Left lung (tissue), 10 donors: ENCODE measurements around the gene APOM. TPM values are rescaled to one million over a fixed set of nuclear protein-coding genes. Genes with fewer than 3 reads are reported as not detected.

Experiments used
- ATAC-seq: fragments of 200-7000 bp; cut with Tn5 transposase; one replicate; pipeline ENCODE4 v1.9.1; 2020; ENCODE audit warnings: moderate library complexity
- DNase-seq, 4 donors: peaks; one replicate each; pipeline ENCODE4 v3.0.0-alpha.2; 2013 to 2020
- H3K27ac ChIP-seq, 2 donors: fragments of 200-600 bp; sonication (generic) in 1 of 2; one replicate each; pipeline versions ENCODE4 v1.5.0 to v1.8.0; 2020 to 2021
- H3K27me3 ChIP-seq, 2 donors: fragments of 200-600 bp; sonication (generic) in 1 of 2; one replicate each; pipeline versions ENCODE4 v1.5.0 to v1.8.0; 2020 to 2021
- H3K36me3 ChIP-seq, 2 donors: fragments of 200-600 bp; sonication (generic) in 1 of 2; one replicate each; pipeline versions ENCODE4 v1.5.0 to v1.8.0; 2020 to 2021
- H3K4me1 ChIP-seq, 2 donors: fragments of 200-600 bp; one replicate each; pipeline ENCODE4 v1.8.0; 2021
- H3K4me3 ChIP-seq, 2 donors: fragments of 200-600 bp; sonication (generic) in 1 of 2; one replicate each; pipeline versions ENCODE4 v1.5.0 to v1.8.0; 2020 to 2021; ENCODE audit warnings: mild to moderate bottlenecking in 1 of 2
- H3K9me3 ChIP-seq, 2 donors: fragments of 200-600 bp; sonication (generic) in 1 of 2; one replicate each; pipeline versions ENCODE4 v1.5.0 to v1.8.0; 2020 to 2021
- CTCF ChIP-seq, 2 donors: fragments of 200-600 bp; sonication (generic) in 1 of 2; IDR thresholded peaks; one replicate each; pipeline versions ENCODE4 v1.5.0 to v1.8.0; 2021; ENCODE audit warnings: antibody characterized with exemption in 2 of 2
- intact Hi-C, 2 donors: fragments of 100-400 bp; cut with DNase I; formaldehyde crosslinking; loops; one replicate each; pipeline versions ENCODE4 v1.11.2 to v1.14.2; 2022
- polyA plus RNA-seq, 6 donors: library from polyadenylated mRNA; unstranded; fragments of 120-200 nt; gene quantifications; one replicate each; pipeline ENCODE4 v1.2.1, GENCODE V29; 2013; ENCODE audit not compliant: insufficient read length in 6 of 6
- total RNA-seq, 2 donors: library from RNA; stranded (reverse); fragmentation: NEBNext Ultra II Directional; extraction: Animal tissue kit (Norgen Biotek cat#: 25700); gene quantifications; one replicate each; pipeline ENCODE4 v1.2.1, GENCODE V29; 2021
- donor health status: DM: no; HTN: yes; CAD: no.
- donor health status: DM: no; HTN: no; CAD: no.

Gene APOM
- total and polyA plus RNA-seq, 8 donors = 1.0 to 8.0 (median 5.5) TPM

GRCh38 chr6:31658158-31658688 lies 2.5 kb downstream of the APOM start:
- Histone ChIP-seq H3K4me1 (peaks cover 16 to 74% of the 10 kb centered on the region in 2 donors), H3K27me3 (no peaks in the 10 kb centered on the region), H3K27ac (peak overlapping the region in 1 of 2 donors; percentile 37), H3K36me3 (peaks cover 0 to 39% of the 10 kb centered on the region in 2 donors), H3K4me3 (peak overlapping the region in 1 of 2 donors; percentile 92), H3K9me3 (no peaks in the 10 kb centered on the region)
- TF ChIP-seq CTCF (IDR thresholded peaks at IDR 0.05) = no peak
- peak in 1 of 4 donors; percentile 40 for DNase-seq
- no peak for ATAC-seq
- intact Hi-C loops = no loop called here

DNA sequence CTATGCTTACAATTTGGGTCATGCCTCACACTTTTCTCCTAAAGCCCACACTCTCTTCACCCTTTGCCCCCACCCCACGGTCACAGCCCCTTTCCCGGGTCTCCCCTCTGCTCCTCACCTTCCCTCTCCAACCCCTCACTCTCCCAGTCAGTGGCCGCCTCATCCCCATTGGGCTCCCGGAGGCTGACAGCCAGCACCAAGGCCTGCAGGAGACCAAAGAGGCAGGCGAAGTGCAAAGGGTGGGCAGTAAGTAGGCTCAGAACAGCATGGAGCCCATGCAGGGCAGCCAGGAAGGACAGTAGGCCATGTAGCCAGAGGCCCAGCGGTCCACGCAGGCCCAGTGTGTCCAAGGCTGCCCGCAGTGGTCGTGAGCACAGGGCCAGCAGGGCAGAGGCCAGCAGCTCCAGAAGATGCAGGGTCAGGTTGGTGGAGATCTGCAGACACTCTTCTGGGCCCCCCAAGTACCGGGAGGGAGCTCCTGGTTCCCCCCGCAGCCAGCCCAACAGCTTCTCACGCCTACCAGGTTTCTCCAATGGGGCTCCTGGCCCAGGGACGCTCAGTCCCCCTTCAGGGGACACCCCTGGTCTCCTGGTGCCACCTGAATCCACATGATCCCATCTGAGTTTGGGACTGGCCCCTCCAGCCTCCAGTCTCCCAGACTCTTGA lies 3.4 kb downstream of the APOM start:
- no peaks in the 10 kb centered on the region for H3K27me3 ChIP-seq
- H3K4me1 ChIP-seq = peaks cover 25 to 74% of the 10 kb centered on the region in 2 donors
- no peak for ATAC-seq
- DNase-seq = peak in 1 of 4 donors; percentile 51
- peak overlapping the region; percentile 73 to 92 for H3K4me3 ChIP-seq
- no peaks in the 10 kb centered on the region for H3K9me3 ChIP-seq
- intact Hi-C loops = no loop called here
- no peak for TF ChIP-seq CTCF (IDR thresholded peaks at IDR 0.05)
- H3K36me3 ChIP-seq = peaks cover 0 to 47% of the 10 kb centered on the region in 2 donors
- peak overlapping the region in 1 of 2 donors; percentile 90 for H3K27ac ChIP-seq

- Histone ChIP-seq H3K9me3 (no peaks in the 10 kb centered on the region), H3K27ac (peak overlapping the region; percentile 82 to 90), H3K4me3 (peak overlapping the region; percentile 73 to 92), H3K36me3 (peaks cover 0 to 47% of the 10 kb centered on the region in 2 donors), H3K4me1 (peaks cover 28 to 77% of the 10 kb centered on the region in 2 donors), H3K27me3 (no peaks in the 10 kb centered on the region)
- peak in 1 of 4 donors; percentile 36 for DNase-seq
- peak; percentile 53 for ATAC-seq
- intact Hi-C loops = no loop called here
- TF ChIP-seq CTCF (IDR thresholded peaks at IDR 0.05) = no peak
Observed at GRCh38 chr6:31659649-31660380, 4.1 kb downstream of the APOM start.

GRCh38 chr6:31660381-31661261 lies 4.9 kb downstream of the APOM start, which contains the start of gene C6orf47:
Gene C6orf47, minus strand, starts transcription at chr6:31660778. Its CDS starts 831 bp downstream, at chr6:31659947.
- peak within 1 kb of the TSS; percentile 82 to 90 for H3K27ac ChIP-seq
- no peak for TF ChIP-seq CTCF (IDR thresholded peaks at IDR 0.05)

More at GRCh38 chr6:31660381-31661261, 4.9 kb downstream of the APOM start, which contains the start of gene C6orf47:
- Histone ChIP-seq H3K4me3 (peak within 1 kb of the TSS; percentile 73 to 92), H3K27me3 (no peaks in the 10 kb centered on the region), H3K36me3 (peaks cover 0 to 44% of the 10 kb centered on the region in 2 donors), H3K9me3 (no peaks in the 10 kb centered on the region), H3K4me1 (peaks cover 28 to 77% of the 10 kb centered on the region in 2 donors)
- ATAC-seq (peak; percentile 83), DNase-seq (peak; percentile 81 to 97 (median 90))
- intact Hi-C loops = no loop called here
